B cell (primary cell): ENCODE results near the gene SH3BP2. TPM values are rescaled to one million over a fixed set of nuclear protein-coding genes. Genes with fewer than 3 reads are reported as not detected.
A peak's percentile ranks its signal among the peaks of the same experiment; 100 is the strongest.

Experiments used
- ATAC-seq: fragments of 200-7000 bp; cut with Tn5 transposase; one replicate; pipeline ENCODE4 v1.10.0; 2021; ENCODE audit warnings: low read depth, mild to moderate bottlenecking, moderate number of reproducible peaks, moderate library complexity
- CTCF ChIA-PET: fragments of 350-600 bp; sonication (Branson Sonifier 250); formaldehyde crosslinking; loops from one replicate; lab custom pipeline; 2021; ENCODE audit warnings: antibody characterized with exemption, inconsistent platforms; lab: Charles Lee
- POLR2A ChIA-PET: fragments of 350-600 bp; sonication (Branson Sonifier 250); formaldehyde crosslinking; loops from one replicate; lab custom pipeline; 2021; ENCODE audit warnings: antibody characterized with exemption; lab: Charles Lee
- DNase-seq: peaks from one replicate; pipeline ENCODE4 v3.0.0; 2013
- H2AFZ ChIP-seq: 2 replicates; pipeline ENCODE4 v1.6.1; 2012; ENCODE audit warnings: mild to moderate bottlenecking, low read depth, low read length; ENCODE audit not compliant: insufficient read depth, poor library complexity, severe bottlenecking
- H3K27ac ChIP-seq, 2 donors: 1 replicate in 1 of 2; 2 replicates in 1 of 2; pipeline ENCODE4 v1.5.1; 2012 to 2013; ENCODE audit warnings: low read length in 2 of 2, mild to moderate bottlenecking in 2 of 2, moderate library complexity in 1 of 2
- H3K27me3 ChIP-seq, 4 experiments: fragments of 200-600 bp in 1 of 4; sonication (generic) in 1 of 4; replicated peaks in 1 of 4; 1 replicate in 2 of 4; 2 replicates in 2 of 4; pipeline versions ENCODE4 v1.6.1 to v1.7.0; 2013 to 2016; ENCODE audit warnings: low read length in 3 of 4, mild to moderate bottlenecking in 2 of 4, mixed read lengths in 1 of 4, moderate library complexity in 1 of 4; ENCODE audit not compliant: insufficient read depth in 4 of 4, control insufficient read depth in 3 of 4; ENCODE audit errors: control extremely low read depth in 1 of 4
- H3K36me3 ChIP-seq, 2 experiments: replicated peaks in 1 of 2; 1 replicate in 1 of 2; 2 replicates in 1 of 2; pipeline versions ENCODE4 v1.6.1 to v1.7.1; 2013; ENCODE audit warnings: low read length in 1 of 2; ENCODE audit not compliant: insufficient read depth in 2 of 2, control insufficient read depth in 1 of 2; ENCODE audit errors: control extremely low read depth in 1 of 2, extremely low read depth in 1 of 2
- H3K4me1 ChIP-seq, 2 donors: fragments of 200-600 bp in 1 of 2; sonication (generic) in 1 of 2; 1 replicate in 1 of 2; 2 replicates in 1 of 2; pipeline versions ENCODE4 v1.5.1 to v1.6.1; 2013 to 2017; ENCODE audit warnings: low read length in 2 of 2; ENCODE audit not compliant: control insufficient read depth in 2 of 2, insufficient read depth in 2 of 2
- H3K4me2 ChIP-seq: replicated peaks from 2 replicates; pipeline ENCODE3; 2012; ENCODE audit warnings: mild to moderate bottlenecking, low read depth, low read length; ENCODE audit not compliant: poor library complexity, severe bottlenecking
- H3K4me3 ChIP-seq, 5 experiments: fragments of 200-600 bp in 1 of 5; sonication (generic) in 1 of 5; 1 replicate in 3 of 5; 2 replicates in 2 of 5; pipeline versions ENCODE4 v1.5.1 to v1.7.0; 2011 to 2016; ENCODE audit warnings: low read length in 4 of 5, mild to moderate bottlenecking in 4 of 5, low read depth in 2 of 5, control low read depth in 1 of 5, moderate library complexity in 1 of 5; ENCODE audit not compliant: insufficient read depth in 1 of 5; ENCODE audit errors: control extremely low read depth in 1 of 5, extremely low read depth in 1 of 5
- H3K79me2 ChIP-seq: fragments of 200-600 bp; sonication (generic); one replicate; pipeline ENCODE4 v1.6.0; 2016; ENCODE audit warnings: low read length; ENCODE audit not compliant: control insufficient read depth, insufficient read depth
- H3K9ac ChIP-seq: fragments of 200-600 bp; sonication (generic); 2 replicates; pipeline ENCODE4 v1.6.1; 2017; ENCODE audit warnings: mild to moderate bottlenecking, low read length, moderate library complexity
- H3K9me3 ChIP-seq, 3 donors: one replicate each; pipeline versions ENCODE4 v1.6.1 to v1.7.1; 2013; ENCODE audit warnings: low read length in 2 of 3; ENCODE audit not compliant: control insufficient read depth in 2 of 3, insufficient read depth in 1 of 3; ENCODE audit errors: control extremely low read depth in 1 of 3
- H4K20me1 ChIP-seq: 2 replicates; pipeline ENCODE4 v1.6.0; 2012; ENCODE audit warnings: mild to moderate bottlenecking, low read length; ENCODE audit not compliant: insufficient read depth, control insufficient read depth, poor library complexity, severe bottlenecking
- H3K27ac Mint-ChIP-seq: one replicate; pipeline ENCODE4 v1.8.0; 2021; ENCODE audit warnings: mixed read lengths
- H3K27me3 Mint-ChIP-seq: one replicate; pipeline ENCODE4 v1.8.0; 2021; ENCODE audit warnings: mixed read lengths
- H3K4me1 Mint-ChIP-seq: one replicate; pipeline ENCODE4 v1.8.0; 2021; ENCODE audit warnings: mixed read lengths
- H3K4me3 Mint-ChIP-seq: one replicate; pipeline ENCODE4 v1.8.0; 2021; ENCODE audit warnings: mixed read lengths
- H3K9me3 Mint-ChIP-seq: one replicate; pipeline ENCODE4 v1.8.0; 2022; ENCODE audit warnings: mixed read lengths; ENCODE audit not compliant: insufficient read depth
- EZH2 ChIP-seq: IDR thresholded peaks from 2 replicates; pipeline ENCODE4 v1.6.1; 2012; ENCODE audit warnings: borderline replicate concordance, low read depth, mild to moderate bottlenecking, moderate library complexity, low read length; ENCODE audit not compliant: insufficient read depth, poor library complexity, severe bottlenecking
- WGBS: methylation state at CpG from one replicate; pipeline ENCODE4 v1.1.5; 2013; ENCODE audit warnings: missing lambda C conversion rate; ENCODE audit not compliant: insufficient coverage; 5-methylcytosine and 5-hydroxymethylcytosine counted together
- intact Hi-C: fragments of 100-400 bp; cut with micrococcal nuclease; formaldehyde crosslinking; loops from one replicate; pipeline ENCODE4 v1.10.0; 2022
- polyA plus RNA-seq: library from polyadenylated mRNA; depleted of rRNA; stranded (reverse); fragments of >200 nt; gene quantifications from 2 replicates; pipeline ENCODE4 v1.2.3, GENCODE V29; 2012
- total RNA-seq, 2 donors: library from RNA; stranded (reverse); fragments of 120-200 nt in 1 of 2; gene quantifications; 1 replicate in 1 of 2; 2 replicates in 1 of 2; pipeline versions ENCODE4 v1.2.3 to v1.2.4, GENCODE V29; 2013 to 2022
- TF ChIP-seq, protein P1 (sequence below): fragments of 200-600 bp; IDR thresholded peaks from one replicate; pipeline ENCODE4 v1.8.0; 2022; ENCODE audit warnings: antibody characterized with exemption, mild to moderate bottlenecking

The SH3BP2 gene
- total and polyA plus RNA-seq, 2 donors (not counting 1 experiment from before 2014, with no cell fraction given) = 30.8 to 219 TPM

- DNase-seq (no peak), ATAC-seq (no peak)
- no peaks in the 10 kb centered on the region for H3K9me3 ChIP-seq
- Mint-ChIP-seq H3K27ac (no peak overlapping the region), H3K4me1 (peaks cover 86% of the 10 kb centered on the region), H3K9me3 (no peaks in the 10 kb centered on the region), H3K4me3 (no peak overlapping the region), H3K27me3 (no peaks in the 10 kb centered on the region)
- H3K27ac ChIP-seq = no peak overlapping the region
- H4K20me1 ChIP-seq = peaks cover 96% of the 10 kb centered on the region
- H3K27me3 ChIP-seq = no peaks in the 10 kb centered on the region
- peaks cover 0 to 25% of the 10 kb centered on the region in 2 experiments for H3K36me3 ChIP-seq
- peaks cover 100% of the 10 kb centered on the region for H3K79me2 ChIP-seq
- ChIA-PET CTCF (interaction anchor here (0.9 kb wide), 1 partner anchor 16 kb away, joined by 4 read pairs; no protein-coding TSS in a partner anchor), POLR2A (interaction anchor here (0.6 kb wide), 2 partner anchors 119 to 304 kb away, joined by 3 read pairs; no protein-coding TSS in a partner anchor)
- peaks cover 56 to 80% of the 10 kb centered on the region in 2 donors for H3K4me1 ChIP-seq
- WGBS = 96% methylated on average over 3 of the region's 5 CpGs
- no peak overlapping the region for H3K4me2 ChIP-seq
- no peak overlapping the region for H3K9ac ChIP-seq
- TF ChIP-seq, protein P1, sequence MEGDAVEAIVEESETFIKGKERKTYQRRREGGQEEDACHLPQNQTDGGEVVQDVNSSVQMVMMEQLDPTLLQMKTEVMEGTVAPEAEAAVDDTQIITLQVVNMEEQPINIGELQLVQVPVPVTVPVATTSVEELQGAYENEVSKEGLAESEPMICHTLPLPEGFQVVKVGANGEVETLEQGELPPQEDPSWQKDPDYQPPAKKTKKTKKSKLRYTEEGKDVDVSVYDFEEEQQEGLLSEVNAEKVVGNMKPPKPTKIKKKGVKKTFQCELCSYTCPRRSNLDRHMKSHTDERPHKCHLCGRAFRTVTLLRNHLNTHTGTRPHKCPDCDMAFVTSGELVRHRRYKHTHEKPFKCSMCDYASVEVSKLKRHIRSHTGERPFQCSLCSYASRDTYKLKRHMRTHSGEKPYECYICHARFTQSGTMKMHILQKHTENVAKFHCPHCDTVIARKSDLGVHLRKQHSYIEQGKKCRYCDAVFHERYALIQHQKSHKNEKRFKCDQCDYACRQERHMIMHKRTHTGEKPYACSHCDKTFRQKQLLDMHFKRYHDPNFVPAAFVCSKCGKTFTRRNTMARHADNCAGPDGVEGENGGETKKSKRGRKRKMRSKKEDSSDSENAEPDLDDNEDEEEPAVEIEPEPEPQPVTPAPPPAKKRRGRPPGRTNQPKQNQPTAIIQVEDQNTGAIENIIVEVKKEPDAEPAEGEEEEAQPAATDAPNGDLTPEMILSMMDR = no peak
- TF ChIP-seq EZH2 = no peak
- no peak overlapping the region for H3K4me3 ChIP-seq
- intact Hi-C loops = no loop called here
- H2AFZ ChIP-seq = no peak overlapping the region
Measured at GRCh38 chr4:2866891-2867290, 74.0 kb downstream of the SH3BP2 start.

DNA sequence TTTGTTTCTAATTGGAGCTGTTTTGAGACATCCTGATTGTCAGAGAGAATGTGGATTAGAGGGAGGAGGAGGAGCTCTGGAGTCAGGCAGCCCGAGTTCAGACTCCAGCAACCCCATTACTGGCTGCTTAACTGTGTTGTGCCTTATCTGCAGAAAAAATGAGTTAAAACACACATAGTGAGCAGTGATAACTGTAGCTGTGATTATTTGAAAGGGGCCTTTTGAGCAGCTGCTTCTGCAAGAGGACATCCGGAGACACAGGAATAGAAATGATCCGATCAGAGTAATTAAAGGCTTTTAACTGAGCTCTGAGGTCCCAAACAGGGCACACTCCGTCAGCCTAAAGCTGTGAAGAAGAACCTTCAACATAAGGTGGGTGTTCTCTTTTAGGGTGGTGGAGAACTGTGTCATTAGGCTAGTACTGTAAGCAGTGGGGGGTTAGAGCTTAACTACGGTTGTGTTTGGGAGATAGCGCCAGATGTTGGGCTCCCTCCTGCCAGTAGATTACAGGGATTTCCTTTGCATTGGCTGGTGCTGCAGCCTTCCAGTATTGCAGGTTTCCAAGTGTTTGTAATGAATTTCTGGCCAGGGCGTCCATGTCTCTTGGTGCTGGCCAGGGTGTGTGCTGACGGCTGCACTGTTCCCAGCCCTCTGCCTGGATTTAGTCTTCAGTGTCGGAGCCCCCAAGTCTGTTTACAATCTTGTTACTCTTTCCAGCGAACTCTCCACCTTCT, 75.0 kb downstream of the SH3BP2 start:
- peaks cover 49 to 76% of the 10 kb centered on the region in 2 donors for H3K4me1 ChIP-seq
- H3K9ac ChIP-seq = no peak overlapping the region
- no peak overlapping the region for H2AFZ ChIP-seq
- DNase-seq (no peak), ATAC-seq (no peak)
- TF ChIP-seq, protein P1 = no peak
- TF ChIP-seq EZH2 = no peak
- no peaks in the 10 kb centered on the region for H3K27me3 ChIP-seq
- H3K79me2 ChIP-seq = peaks cover 100% of the 10 kb centered on the region
- Mint-ChIP-seq H3K4me3 (no peak overlapping the region), H3K27ac (peak overlapping the region; percentile 10), H3K4me1 (peaks cover 80% of the 10 kb centered on the region), H3K27me3 (no peaks in the 10 kb centered on the region), H3K9me3 (no peaks in the 10 kb centered on the region)
- 76% methylated on average over 9 of the region's 10 CpGs for WGBS
- POLR2A ChIA-PET = interaction anchor here (0.6 kb wide), 2 partner anchors 120 to 305 kb away, joined by 3 read pairs; no protein-coding TSS in a partner anchor
- no peaks in the 10 kb centered on the region for H3K9me3 ChIP-seq
- H3K4me2 ChIP-seq = peak overlapping the region; percentile 32
- peaks cover 96% of the 10 kb centered on the region for H4K20me1 ChIP-seq
- no peak overlapping the region for H3K4me3 ChIP-seq
- intact Hi-C loops = no loop called here
- CTCF ChIA-PET = interaction anchor here (1.1 kb wide), 1 partner anchor 104 kb away, joined by 4 read pairs; no protein-coding TSS in a partner anchor
- H3K36me3 ChIP-seq = peaks cover 0 to 19% of the 10 kb centered on the region in 2 experiments
- H3K27ac ChIP-seq = peak overlapping the region in 1 of 2 donors; percentile 18
